OCI-LY1 (cell line): ENCODE measurements around the gene KRT26.

Experiments
- CTCF ChIP-seq: fragments of 200-600 bp; sonication (generic), shearing (Covaris generic); IDR thresholded peaks from 2 replicates; pipeline ENCODE4 v1.5.1; 2017; ENCODE audit warnings: mild to moderate bottlenecking, antibody characterized with exemption, low read length, moderate library complexity, mixed read lengths
- EZH2 ChIP-seq: fragments of 200-600 bp; sonication (generic), shearing (Covaris generic); IDR thresholded peaks from 2 replicates; pipeline ENCODE4 v1.8.0; 2017; ENCODE audit warnings: borderline replicate concordance, mixed run types, mild to moderate bottlenecking, antibody characterized with exemption, low read length, moderate library complexity, mixed read lengths

GRCh38 chr17:40815381-40815780 is 43.4 kb upstream of the KRT26 start:
- no peak for TF ChIP-seq EZH2
- TF ChIP-seq CTCF = no peak
